Hepatocyte (in vitro differentiated cells): Measurements from ENCODE around the gene NR5A1.

Experiments used
- CTCF ChIP-seq: fragments of 200-600 bp; sonication (generic); IDR thresholded peaks from 2 replicates; pipeline ENCODE4 v1.5.1; 2016; ENCODE audit warnings: antibody characterized with exemption, mild to moderate bottlenecking; ENCODE audit not compliant: poor library complexity
- EZH2phosphoT487 ChIP-seq: fragments of 200-600 bp; sonication (generic); IDR thresholded peaks from one replicate; pipeline ENCODE4 v1.6.1; 2018; ENCODE audit warnings: antibody characterized with exemption, mild to moderate bottlenecking, low read depth, moderate library complexity; ENCODE audit not compliant: unreplicated experiment, severe bottlenecking

- TF ChIP-seq CTCF (no peak), EZH2phosphoT487 (no peak)
These were observed 17.2 kb downstream of the NR5A1 start for GRCh38 chr9:124490004-124490403.
